Retinal pigment epithelial cell (primary cell): ENCODE data around the gene PLEKHM1.

Experiments
- DNase-seq: peaks from one replicate; pipeline ENCODE4 v3.0.0-alpha.2; 2010; ENCODE audit warnings: low read depth
- H3K4me3 ChIP-seq: 2 replicates; pipeline ENCODE4 v1.5.1; 2011; ENCODE audit warnings: mild to moderate bottlenecking, low read length, control low read depth, moderate library complexity
- TF ChIP-seq, protein P1 (sequence below): conservative IDR thresholded peaks from 2 replicates; pipeline ENCODE4 v1.5.1; 2011; ENCODE audit warnings: low read depth, low read length, control low read depth, inconsistent platforms

The PLEKHM1 gene

DNA sequence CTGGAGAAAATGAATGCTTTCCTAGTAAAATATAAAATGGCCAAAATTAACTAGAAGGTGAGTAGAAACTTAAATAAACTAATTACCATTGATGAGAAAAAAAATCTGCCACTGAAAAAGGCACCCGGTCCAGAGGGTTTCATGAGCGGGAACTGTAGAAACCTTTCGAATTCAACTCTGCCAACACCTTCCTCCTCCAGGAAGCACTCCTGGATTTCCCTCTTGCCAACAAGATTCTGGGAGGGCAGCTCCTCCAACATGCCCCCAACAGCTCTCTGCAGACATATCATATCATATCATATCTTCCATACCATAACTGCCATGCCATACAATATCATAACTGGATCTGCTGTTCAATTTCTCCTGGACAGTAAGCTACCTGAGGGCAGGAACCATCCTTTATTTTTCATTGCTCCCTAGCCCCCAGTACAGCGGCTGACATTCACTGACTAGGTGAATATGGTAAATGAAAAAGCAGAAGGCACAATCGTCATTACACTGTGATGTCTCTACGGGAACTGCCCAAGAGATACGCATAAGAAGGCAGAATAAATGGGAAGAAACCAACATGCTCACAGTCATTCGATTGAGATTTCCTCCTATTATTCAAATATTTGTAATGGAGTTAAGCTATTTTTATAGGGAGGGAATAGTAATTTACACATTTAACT lies 67.1 kb downstream of the PLEKHM1 start:
- no peak overlapping the region for H3K4me3 ChIP-seq
- TF ChIP-seq, protein P1, sequence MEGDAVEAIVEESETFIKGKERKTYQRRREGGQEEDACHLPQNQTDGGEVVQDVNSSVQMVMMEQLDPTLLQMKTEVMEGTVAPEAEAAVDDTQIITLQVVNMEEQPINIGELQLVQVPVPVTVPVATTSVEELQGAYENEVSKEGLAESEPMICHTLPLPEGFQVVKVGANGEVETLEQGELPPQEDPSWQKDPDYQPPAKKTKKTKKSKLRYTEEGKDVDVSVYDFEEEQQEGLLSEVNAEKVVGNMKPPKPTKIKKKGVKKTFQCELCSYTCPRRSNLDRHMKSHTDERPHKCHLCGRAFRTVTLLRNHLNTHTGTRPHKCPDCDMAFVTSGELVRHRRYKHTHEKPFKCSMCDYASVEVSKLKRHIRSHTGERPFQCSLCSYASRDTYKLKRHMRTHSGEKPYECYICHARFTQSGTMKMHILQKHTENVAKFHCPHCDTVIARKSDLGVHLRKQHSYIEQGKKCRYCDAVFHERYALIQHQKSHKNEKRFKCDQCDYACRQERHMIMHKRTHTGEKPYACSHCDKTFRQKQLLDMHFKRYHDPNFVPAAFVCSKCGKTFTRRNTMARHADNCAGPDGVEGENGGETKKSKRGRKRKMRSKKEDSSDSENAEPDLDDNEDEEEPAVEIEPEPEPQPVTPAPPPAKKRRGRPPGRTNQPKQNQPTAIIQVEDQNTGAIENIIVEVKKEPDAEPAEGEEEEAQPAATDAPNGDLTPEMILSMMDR: no peak
- DNase-seq: no peak

DNA sequence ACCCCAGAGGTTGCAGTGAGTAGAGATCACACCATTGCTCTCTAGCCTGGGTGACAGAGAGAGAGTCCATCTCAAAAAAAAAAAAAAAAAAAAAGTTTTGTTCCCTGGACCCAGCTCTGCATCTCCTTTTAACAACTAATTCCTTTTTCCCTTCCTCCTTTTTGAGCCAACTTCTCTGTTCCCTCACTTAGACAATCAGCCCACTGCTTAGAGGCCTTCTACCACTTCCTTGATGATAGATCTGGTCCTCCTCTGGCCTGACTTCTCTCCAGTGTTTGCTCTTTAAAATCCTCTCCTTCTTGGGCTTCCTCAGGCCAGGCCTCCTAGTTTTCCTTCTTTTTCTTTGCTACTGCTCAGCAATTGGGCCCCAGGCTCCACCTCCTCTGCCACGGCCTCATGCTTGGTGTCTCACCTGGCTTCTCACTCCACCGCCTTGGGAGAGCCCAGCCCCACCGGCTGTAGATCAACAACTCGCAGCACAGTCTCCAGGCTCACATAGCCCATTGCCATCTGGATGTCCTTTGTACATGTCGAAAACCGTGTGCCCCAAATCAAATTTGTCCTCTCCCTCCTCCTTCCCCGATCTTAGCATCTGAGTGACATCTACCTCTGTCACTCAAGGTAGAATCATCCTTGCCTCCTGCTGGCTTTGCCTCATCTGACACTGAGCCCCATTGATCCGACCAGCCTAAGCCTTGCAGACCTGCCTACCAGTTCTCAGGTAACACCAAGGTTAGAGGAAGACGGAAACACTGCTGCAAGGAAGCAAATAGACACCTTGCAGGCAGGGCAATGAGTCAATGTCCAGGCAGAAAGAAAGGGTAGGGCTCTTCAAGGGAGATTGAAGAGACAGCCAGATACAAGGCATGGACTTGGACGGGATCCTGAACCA lies 75.3 kb downstream of the PLEKHM1 start:
- TF ChIP-seq, protein P1: no peak
- no peak for DNase-seq
- no peak overlapping the region for H3K4me3 ChIP-seq

DNA sequence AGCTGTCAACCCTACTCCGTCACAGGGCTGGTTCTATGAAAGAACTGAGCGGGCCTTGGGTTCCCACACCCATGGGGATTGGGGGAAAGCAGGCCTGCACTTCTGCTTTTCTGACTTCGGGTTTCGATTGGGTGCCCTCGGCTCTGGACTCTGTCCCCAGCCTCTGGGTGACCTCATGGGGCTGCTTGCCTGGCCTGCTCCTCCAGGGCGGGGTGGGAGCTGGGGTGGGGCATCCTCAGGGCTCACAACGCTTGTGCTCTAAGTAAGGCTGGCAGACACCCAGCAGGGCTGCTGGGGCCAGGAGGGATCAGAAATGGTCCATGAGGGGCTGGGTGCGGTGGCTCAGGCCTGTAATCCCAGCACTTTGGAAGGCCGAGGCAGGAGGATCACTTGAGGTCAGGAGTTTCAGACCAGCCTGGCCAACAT lies 77.0 kb downstream of the PLEKHM1 start:
- DNase-seq: no peak
- H3K4me3 ChIP-seq: no peak overlapping the region
- TF ChIP-seq, protein P1: no peak

DNA sequence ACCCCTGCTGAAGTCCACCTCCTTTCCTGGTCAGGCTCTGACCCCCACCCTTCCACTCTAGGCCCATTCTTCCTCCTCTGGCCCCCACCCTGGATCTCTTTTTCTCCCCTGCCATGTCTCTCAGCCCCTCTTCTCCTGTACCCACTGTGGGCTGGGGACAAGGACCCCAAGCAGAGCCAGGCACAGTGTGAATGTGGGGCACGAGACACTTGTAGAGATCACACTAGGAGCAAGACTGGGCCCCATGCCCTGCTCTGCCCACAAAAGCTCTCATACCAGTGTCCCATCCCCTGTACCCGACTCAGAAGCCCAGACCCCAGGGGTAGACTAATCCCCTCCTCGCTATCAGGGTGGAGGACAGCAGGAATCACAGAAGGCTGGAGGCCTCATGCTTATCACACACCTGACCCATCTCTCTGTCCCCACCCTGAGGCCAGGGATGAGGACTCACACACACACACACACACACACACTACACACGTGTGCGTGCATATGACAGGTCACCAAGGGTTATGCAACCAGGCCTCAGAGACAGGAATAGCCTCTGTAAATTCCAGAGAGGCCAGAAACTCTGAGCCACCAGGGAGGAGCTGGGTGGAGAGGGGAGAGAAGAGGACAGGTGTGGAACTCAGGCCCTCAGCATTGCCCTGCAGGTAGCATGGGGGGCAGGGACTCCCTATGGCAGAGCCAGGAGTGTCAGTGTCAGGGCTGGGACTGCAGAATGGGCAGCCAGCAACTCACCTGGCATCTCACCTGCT lies 79.0 kb downstream of the PLEKHM1 start:
- no peak overlapping the region for H3K4me3 ChIP-seq
- no peak for DNase-seq
- TF ChIP-seq, protein P1: no peak

DNA sequence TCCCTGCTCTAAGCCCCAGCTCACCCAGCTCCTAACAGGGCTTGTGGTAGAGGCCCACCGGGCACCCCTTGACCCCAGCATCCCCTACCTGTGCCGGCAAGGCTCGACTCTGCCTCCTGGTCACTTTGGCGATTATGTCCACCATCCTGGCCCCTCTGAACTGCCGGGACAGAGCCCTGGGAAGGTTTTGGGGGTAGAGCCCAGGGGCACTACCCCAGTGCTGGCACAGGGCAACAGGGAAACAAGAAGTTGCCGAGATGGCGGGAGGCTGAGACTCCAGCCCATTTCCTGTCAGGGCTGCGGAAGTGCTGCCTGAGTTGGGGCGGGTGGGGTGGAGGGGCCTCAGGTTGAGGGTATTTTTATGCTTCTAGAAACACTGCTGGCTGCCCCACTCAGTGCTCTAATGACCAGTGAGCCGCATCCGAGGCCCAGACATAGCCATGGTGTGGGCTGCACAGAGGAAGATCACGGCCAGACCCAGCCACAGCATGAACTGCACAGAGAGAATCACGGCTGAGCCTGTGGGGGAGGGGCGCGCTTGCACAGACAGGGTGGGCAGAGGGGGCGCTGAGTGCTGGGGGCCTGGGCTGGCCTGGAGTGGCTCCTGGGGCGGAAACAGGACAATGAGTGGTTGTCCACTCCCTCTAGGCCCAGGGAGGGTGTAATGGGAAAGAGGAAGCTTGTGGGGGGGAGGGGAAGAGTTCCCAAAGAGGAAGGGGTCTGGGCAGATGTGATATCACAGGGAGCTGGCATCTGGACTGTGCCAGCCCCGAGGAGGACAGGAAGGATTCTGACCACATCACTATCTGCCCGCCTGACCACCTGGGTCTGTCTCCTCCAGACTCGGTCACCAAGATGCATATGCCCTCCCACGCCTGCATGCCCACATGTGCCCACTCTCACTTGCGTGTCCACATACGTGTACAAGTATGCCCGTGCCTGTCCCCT lies 80.1 kb downstream of the PLEKHM1 start:
- DNase-seq: no peak

DNA sequence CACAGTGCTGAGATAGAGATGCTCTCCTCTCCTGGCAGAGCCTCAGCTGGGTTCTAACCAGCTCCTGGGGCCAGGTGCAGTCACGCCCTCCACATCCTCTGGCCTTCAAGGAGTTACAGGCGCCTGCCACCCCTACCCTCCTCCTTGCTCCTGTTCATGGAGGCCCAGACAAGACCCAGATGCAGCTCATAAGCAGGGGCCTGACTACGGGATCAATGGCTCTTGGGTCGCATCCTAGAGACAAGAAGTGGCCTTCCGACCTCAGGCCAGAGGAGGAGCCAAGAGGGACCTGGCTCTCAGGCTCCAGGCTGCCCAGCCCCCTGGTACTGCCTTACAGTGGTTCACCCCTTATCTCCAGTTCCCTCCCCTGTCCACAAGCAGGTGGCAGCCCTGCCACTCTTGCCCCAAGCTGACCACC lies 80.9 kb downstream of the PLEKHM1 start:
- DNase-seq: no peak
- H3K4me3 ChIP-seq: no peak overlapping the region
- TF ChIP-seq, protein P1: no peak

More for the DNA sequence above, 80.1 kb downstream of the PLEKHM1 start:
- no peak overlapping the region for H3K4me3 ChIP-seq
- TF ChIP-seq, protein P1: no peak
